HG03135 (cell line): ENCODE data around the gene KIF13A.
"Not testable (repeated sequence)": the region's sequence is repeated elsewhere in the genome, so short reads cannot be mapped to it uniquely, and the experiment has no call there.

Experiments used
- ATAC-seq: cut with Tn5 transposase; IDR thresholded peaks from one replicate; pipeline ENCODE4 v1.9.1; 2021; ENCODE audit warnings: mild to moderate bottlenecking, moderate library complexity; ENCODE audit not compliant: unreplicated experiment

Gene KIF13A

GRCh38 chr6:17987447-17987696 is at the start of gene KIF13A:
Gene KIF13A, minus strand, starts transcription at chr6:17987635. Its CDS starts 172 bp downstream, at chr6:17987463.
- ATAC-seq, result no peak

DNA sequence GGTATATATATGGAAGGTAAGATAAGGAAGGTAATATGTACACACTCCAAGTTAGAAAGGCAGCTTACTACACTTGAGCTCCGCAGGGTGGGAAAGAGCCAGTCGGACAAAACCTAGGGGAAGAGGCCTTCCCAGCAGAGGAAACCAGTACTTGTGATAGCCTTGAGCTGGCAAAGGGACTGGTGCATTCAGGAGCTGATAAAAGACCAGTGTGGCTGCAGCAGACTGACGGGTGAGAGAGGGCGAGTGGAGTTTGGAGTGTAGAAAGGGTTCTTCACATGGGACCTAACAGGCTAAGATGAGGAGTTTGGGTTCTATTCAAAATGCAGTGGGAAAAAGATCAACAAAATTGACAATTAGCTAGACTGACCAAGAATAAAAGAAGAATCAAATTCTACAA is 49.3 kb upstream of the KIF13A start:
- ATAC-seq, result no peak

DNA sequence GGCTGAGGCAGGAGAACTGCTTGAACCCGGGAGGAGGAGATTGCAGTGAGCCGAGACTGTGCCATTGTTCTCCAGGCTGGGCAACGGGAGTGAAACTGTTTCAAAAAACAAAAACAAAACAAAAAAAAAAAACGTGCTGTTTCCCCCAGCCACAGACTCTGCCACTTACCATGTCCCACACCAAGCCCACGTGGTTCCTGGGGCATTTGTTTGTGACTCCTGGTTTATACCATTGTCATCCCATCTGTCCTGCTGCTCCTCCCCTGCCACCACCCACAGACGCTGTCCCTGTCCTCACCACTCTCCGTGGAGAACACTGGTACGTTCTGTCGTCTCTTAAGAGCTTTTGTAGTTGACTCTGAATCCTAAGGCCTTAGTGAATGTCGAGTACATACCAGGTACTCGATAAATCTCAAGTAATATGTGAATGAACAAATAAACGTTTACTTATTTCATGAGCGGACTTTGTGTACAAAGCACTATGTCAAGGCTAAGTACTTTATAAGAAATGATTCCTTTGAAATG is 48.0 kb upstream of the KIF13A start:
- ATAC-seq, result no peak

DNA sequence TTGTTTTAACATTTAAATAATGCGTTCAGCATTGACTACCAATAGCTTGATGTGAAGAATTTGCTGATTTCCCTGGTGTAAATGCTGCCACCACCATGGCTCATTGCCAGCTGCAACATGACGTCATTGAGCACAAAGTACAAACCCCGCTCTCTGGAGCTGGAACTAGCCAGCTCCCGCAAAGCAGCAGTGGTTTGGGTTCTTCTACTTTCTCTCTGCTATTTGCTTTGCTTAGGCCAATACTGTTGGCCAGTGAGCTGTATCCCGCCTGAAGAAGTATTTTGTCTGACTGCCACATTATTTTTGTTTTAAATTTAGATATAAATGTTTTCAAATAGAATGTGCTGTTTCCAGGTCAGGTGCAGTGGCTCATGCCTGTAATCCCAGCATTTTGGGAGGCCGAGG is 47.4 kb upstream of the KIF13A start:
- ATAC-seq, result no peak

DNA sequence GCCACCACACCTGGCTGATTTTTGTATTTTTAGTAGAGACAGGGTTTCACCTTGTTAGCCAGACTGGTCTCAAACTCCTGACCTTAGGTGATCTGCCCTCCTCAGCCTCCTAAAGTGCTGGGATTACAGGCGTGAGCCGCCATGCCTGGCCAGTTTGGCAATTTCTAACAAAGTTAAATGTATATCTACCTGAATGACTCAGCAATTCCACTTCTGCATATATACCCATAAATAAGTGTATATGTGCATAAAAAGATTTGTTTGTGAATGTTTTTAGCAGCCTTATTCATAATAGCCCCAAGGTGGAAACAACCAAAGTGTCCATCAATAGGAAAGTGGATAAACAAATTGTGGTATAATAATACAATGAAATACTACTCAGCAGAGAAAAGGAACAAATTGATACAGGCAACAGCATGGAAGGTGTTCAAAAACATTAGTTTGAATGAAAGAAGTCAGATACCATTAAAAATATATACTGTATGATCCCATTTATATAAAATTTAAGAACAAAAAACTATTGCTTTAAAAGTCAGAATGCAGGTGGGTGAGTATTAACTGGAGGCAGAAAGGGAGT is 44.3 kb upstream of the KIF13A start:
- ATAC-seq, result no peak

- no peak for ATAC-seq
Measured at GRCh38 chr6:18031189-18031588, 43.8 kb upstream of the KIF13A start.

GRCh38 chr6:18028332-18028731 is 40.9 kb upstream of the KIF13A start:
- ATAC-seq, result no peak

GRCh38 chr6:18025596-18025995 is 38.2 kb upstream of the KIF13A start:
- no peak for ATAC-seq

GRCh38 chr6:18024876-18025275 is 37.4 kb upstream of the KIF13A start:
- no peak for ATAC-seq

- ATAC-seq, result no peak
Measured at GRCh38 chr6:18023891-18024290, 36.5 kb upstream of the KIF13A start.

GRCh38 chr6:18022398-18023231 is 35.2 kb upstream of the KIF13A start:
- ATAC-seq, result no peak

- no peak for ATAC-seq
Measured at GRCh38 chr6:18021166-18021850, 33.9 kb upstream of the KIF13A start.

GRCh38 chr6:18020545-18020944 is 33.1 kb upstream of the KIF13A start:
- not testable (repeated sequence) for ATAC-seq

DNA sequence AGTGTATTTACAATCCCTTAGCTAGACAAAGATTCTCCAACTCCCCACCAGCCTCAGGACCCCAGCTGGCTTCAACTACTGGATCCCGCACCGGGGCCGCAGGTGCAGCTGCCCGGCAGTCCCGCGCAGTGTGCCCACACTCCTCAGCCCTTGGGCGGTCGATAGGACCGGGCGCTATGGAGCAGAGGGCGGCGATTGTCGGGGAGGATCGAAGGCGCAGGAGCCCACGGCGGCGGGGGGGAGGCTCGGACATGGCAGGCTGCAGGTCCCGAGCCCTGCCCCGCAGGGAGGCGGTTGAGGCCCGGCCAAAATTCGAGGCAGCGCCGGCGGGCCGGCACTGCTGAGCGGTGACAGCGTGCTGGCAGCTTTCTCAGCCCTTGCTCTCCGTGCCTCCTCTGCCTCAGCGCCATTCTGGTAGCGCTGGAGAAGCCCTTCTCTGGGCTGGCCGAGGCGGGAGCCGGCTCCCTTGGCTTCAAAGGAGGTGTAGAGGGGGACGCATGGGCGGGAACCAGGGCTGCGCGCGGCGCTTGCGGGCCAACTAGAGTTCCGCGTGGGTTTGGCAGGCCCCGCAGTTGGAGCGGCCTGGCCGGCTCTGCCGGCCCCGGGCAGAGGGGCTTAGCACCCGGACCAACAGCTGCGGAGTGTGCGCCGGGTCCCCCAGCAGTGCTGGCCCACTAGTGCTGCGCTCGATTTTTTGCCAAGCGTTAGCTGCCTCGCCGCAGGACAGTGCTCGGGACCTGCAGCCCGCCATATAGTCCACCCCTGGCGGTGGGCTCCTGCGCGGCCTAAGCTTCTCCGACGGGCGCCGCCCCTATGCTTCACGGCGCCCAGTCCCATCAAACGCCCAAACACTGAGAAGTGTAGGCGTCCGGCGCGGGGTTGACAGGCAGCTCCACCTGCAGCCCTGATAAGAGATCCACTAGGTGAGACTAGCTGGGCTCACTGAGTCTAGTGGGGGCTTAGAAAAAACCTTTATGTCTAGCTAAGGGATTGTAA is 32.4 kb upstream of the KIF13A start:
- no peak for ATAC-seq

DNA sequence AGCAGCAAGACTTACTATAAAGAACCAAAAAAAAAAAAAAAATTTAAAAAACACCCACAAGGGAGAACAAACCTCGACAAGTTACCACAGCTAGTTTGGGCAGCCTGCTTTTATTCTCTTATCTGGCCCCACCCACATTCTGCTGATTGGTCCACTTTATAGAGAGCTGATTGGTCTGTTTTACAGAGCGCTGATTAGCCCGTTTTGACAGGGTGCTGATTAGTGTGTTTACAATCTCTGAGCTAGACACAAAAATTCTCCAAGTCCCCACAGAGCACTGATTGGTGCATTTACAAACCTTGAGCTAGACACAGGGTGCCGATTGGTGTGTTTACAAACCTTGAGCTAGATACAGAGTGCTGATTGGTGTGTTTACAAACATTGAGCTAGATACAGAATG is 31.7 kb upstream of the KIF13A start:
- not testable (repeated sequence) for ATAC-seq

GRCh38 chr6:18016698-18017097 is 29.3 kb upstream of the KIF13A start:
- no peak for ATAC-seq

GRCh38 chr6:18016133-18016532 is 28.7 kb upstream of the KIF13A start:
- no peak for ATAC-seq

GRCh38 chr6:18011287-18011686 is 23.9 kb upstream of the KIF13A start:
- ATAC-seq, result no peak

DNA sequence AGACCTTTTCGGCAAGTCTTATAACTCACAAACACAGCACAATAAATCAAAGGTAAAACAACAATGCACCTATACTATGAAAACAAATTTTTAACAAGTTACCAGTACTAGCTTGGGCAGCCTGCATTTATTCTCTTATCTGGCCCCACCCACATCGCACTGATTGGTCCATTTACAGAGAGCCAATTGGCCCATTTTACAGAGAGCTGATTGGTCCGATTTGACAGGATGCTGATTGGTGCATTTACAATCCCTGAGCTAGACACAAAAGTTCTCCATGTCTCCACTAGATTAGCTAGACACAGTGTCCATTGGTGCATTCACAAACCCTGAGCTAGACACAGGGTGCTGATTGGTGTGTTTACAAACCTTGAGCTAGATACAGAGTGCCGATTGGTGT is 23.1 kb upstream of the KIF13A start:
- ATAC-seq, result not testable (repeated sequence)

DNA sequence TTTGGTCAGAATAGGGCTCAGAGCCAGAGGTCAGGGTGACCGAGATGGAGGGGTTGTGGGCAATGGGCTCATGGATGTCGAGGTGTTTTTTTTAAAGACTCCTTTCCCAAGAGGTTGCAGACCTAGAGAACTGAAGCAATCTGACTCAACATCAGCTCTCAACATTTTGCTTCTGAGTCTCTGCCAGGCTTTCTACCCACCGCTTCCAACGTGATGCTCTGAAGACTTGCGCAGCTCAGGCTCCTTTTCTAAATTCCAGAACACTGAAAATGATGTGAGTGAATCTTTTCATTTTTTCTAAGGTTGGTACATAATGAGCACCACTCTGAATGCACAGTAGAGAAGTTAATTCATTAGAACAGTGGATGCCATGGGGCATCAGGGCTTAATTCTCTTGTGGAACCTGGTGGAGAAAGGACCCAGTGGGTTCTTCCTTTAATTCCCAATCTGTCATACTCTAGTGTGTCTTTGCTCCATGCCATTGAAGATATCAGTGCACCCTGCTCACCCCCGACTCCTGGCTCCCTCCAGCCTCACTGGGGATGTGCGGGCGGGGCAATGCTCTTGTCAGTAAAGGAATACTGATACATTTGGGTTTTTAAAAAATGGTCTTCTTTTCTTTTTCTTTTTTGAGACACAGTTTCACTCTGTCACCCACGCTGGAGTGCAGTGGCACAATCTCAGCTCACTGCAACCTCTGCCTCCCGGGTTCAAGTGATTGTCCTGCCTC is 17.0 kb upstream of the KIF13A start:
- ATAC-seq, result no peak
